Loucy (cell line): ENCODE data around the gene KIRREL3.

Source experiments
- CTCF ChIP-seq: fragments of 200-600 bp; sonication (generic); conservative IDR thresholded peaks from 2 replicates; pipeline ENCODE4 v1.5.1; 2014; ENCODE audit warnings: mild to moderate bottlenecking, antibody characterized with exemption, low read length
- EZH2phosphoT487 ChIP-seq: fragments of 200-600 bp; IDR thresholded peaks from 2 replicates; pipeline ENCODE4 v1.6.1; 2018; ENCODE audit warnings: antibody characterized with exemption, mild to moderate bottlenecking, moderate library complexity, borderline replicate concordance

- TF ChIP-seq CTCF (no peak), EZH2phosphoT487 (no peak)
Observed at GRCh38 chr11:126589492-126589803, 411.1 kb downstream of the KIRREL3 start.
